ENCODE data around the gene MKLN1.
"Not testable (repeated sequence)": the region's sequence is repeated elsewhere in the genome, so short reads cannot be mapped to it uniquely, and the experiment has no call there.

DNA sequence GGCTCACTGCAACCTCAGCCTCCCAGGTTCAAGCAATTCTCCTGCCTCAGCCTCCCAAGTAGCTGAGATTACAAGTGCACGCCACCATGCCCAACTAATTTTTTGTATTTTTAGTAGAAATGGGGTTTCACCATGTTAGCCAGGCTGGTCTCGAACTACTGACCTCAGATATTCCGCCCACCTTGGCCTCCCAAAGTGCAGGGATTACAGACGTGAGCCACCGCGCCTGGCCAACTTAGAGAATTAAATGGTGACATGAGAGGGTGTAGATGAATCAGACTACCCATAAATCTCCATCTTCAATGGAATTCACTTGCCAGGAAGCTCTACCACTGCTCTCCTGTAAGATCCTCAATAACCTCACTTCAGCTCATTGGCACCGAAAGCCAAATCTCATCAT is 187.8 kb downstream of the MKLN1 start:
- TF ChIP-seq, protein P1, sequence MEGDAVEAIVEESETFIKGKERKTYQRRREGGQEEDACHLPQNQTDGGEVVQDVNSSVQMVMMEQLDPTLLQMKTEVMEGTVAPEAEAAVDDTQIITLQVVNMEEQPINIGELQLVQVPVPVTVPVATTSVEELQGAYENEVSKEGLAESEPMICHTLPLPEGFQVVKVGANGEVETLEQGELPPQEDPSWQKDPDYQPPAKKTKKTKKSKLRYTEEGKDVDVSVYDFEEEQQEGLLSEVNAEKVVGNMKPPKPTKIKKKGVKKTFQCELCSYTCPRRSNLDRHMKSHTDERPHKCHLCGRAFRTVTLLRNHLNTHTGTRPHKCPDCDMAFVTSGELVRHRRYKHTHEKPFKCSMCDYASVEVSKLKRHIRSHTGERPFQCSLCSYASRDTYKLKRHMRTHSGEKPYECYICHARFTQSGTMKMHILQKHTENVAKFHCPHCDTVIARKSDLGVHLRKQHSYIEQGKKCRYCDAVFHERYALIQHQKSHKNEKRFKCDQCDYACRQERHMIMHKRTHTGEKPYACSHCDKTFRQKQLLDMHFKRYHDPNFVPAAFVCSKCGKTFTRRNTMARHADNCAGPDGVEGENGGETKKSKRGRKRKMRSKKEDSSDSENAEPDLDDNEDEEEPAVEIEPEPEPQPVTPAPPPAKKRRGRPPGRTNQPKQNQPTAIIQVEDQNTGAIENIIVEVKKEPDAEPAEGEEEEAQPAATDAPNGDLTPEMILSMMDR (IDR thresholded peaks at IDR 0.05): not testable (repeated sequence)
- TF ChIP-seq POLR2AphosphoS5 (IDR thresholded peaks at IDR 0.05): not testable (repeated sequence)
